ENCODE data around the gene ALOX12. TPM values are rescaled to one million over a fixed set of nuclear protein-coding genes. Genes with fewer than 3 reads are reported as not detected.

The ALOX12 gene
- total RNA-seq, 2 experiments from 2014 or later, result not detected

DNA sequence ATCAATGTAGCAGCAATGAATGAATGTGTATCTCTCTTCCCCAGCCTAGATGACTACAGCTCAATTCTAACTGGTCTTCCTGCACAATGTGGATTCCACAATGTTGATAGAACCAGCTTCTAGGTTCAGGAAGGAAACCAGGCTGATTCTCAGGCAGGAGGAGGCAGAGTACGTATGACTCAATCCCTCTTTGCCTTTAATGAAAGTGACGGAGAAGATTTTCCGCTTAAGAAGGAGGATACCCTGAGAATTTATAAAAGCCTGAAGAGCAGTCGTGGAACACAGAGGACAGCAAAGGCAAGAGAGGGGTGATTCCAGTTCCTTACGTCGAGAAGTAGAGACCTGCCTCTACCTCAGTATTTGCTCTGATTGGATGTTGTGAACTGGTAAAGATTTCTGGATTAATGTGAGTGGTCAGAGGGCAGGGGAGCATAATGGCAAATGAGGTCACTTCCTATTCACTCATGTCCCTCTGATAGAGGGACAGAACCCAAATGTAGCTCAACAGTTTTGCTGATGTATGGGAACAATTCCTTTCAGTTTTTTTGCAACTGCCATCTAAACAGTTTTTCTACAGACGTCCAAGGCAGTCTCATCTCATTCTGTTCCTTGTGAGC, 63.1 kb downstream of the ALOX12 start:
- ATAC-seq (ENCODE audit: poor library complexity), result no peak
- H3K27me3 ChIP-seq (ENCODE audit: control insufficient read depth in 1 of 2, insufficient read depth in 2 of 2, low read length in 2 of 2), result no peaks in the 10 kb centered on the region
- no peaks in the 10 kb centered on the region for H3K36me3 Mint-ChIP-seq (ENCODE audit: low read depth)
- no peak for TF ChIP-seq CTCF (IDR thresholded peaks at IDR 0.05)
- H3K4me3 Mint-ChIP-seq, result no peak overlapping the region
- no peaks in the 10 kb centered on the region for H3K4me1 ChIP-seq (ENCODE audit: insufficient read depth, low read length)
- POLR2A ChIA-PET, result no interaction called here
- intact Hi-C loops (cut with DNase I, micrococcal nuclease), result no loop called here
- no peak overlapping the region for H3K27ac ChIP-seq (ENCODE audit: low read depth in 1 of 2, low read length in 2 of 2)
- CTCF ChIA-PET, result no interaction called here
- DNase-seq, result no peak
- H3K4me1 Mint-ChIP-seq (ENCODE audit: low read depth), result no peaks in the 10 kb centered on the region
- peaks cover 19% of the 10 kb centered on the region for H3K27me3 Mint-ChIP-seq
- no peaks in the 10 kb centered on the region for H3K9me3 Mint-ChIP-seq
- H3K9me3 ChIP-seq (ENCODE audit: control insufficient read depth in 1 of 2, insufficient read depth in 1 of 2, low read length in 2 of 2), result no peaks in the 10 kb centered on the region
- no peaks in the 10 kb centered on the region for H3K36me3 ChIP-seq (ENCODE audit: insufficient read depth, low read length)
- H3K4me3 ChIP-seq (ENCODE audit: low read length), result no peak overlapping the region
- H3K27ac Mint-ChIP-seq, result no peak overlapping the region

Other genes with a start within 250 kb of the ALOX12 start
- gene XAF1, start 240.0 kb upstream of the ALOX12 start, total RNA-seq, result 10 to 100 TPM; 24.9 to 26.2 TPM
- under 1 TPM; 0.36 to 0.71 TPM for gene FBXO39, start 219.8 kb upstream of the ALOX12 start, total RNA-seq
- not detected for gene TEKT1, start 164.3 kb upstream of the ALOX12 start, total RNA-seq
- 10 to 100 TPM; 96.8 to 98.9 TPM for gene RNASEK, start 16.6 kb downstream of the ALOX12 start, total RNA-seq
- not detected for gene BCL6B, start 27.0 kb downstream of the ALOX12 start, total RNA-seq
- gene SLC16A13, start 40.0 kb downstream of the ALOX12 start, total RNA-seq, result 1 to 10 TPM; 2.3 to 2.4 TPM
- 1 to 10 TPM; 1.1 to 1.4 TPM for gene SLC16A11, start 48.0 kb downstream of the ALOX12 start, total RNA-seq
- gene CLEC10A, start 84.2 kb downstream of the ALOX12 start, total RNA-seq, result under 1 TPM; 0.59 to 0.96 TPM
- gene ASGR2, start 118.8 kb downstream of the ALOX12 start, total RNA-seq, result under 1 TPM; 0.20 to 0.36 TPM
- gene ASGR1, start 183.3 kb downstream of the ALOX12 start, total RNA-seq, result under 1 TPM; 0.64 to 0.85 TPM
- gene DLG4, start 223.8 kb downstream of the ALOX12 start, total RNA-seq, result 10 to 100 TPM; 10.2 to 11.0 TPM
- gene ACADVL, start 223.9 kb downstream of the ALOX12 start, total RNA-seq, result 100 to 1,000 TPM; 237 to 257 TPM
- 10 to 100 TPM; 40.9 to 41.3 TPM for gene DVL2, start 238.5 kb downstream of the ALOX12 start, total RNA-seq
- 1 to 10 TPM; 4.5 to 5.1 TPM for gene PHF23, start 243.4 kb downstream of the ALOX12 start, total RNA-seq
- 100 to 1,000 TPM; 182 to 195 TPM for gene GABARAP, start 246.4 kb downstream of the ALOX12 start, total RNA-seq